B cell (primary cell): ENCODE results near the gene SIRT1. TPM values are rescaled to one million over a fixed set of nuclear protein-coding genes. Genes with fewer than 3 reads are reported as not detected.

ENCODE experiments used
- ATAC-seq: fragments of 200-7000 bp; cut with Tn5 transposase; one replicate; pipeline ENCODE4 v1.10.0; 2021; ENCODE audit warnings: low read depth, mild to moderate bottlenecking, moderate number of reproducible peaks, moderate library complexity
- CTCF ChIA-PET: fragments of 350-600 bp; sonication (Branson Sonifier 250); formaldehyde crosslinking; loops from one replicate; lab custom pipeline; 2021; ENCODE audit warnings: antibody characterized with exemption, inconsistent platforms; lab: Charles Lee
- POLR2A ChIA-PET: fragments of 350-600 bp; sonication (Branson Sonifier 250); formaldehyde crosslinking; loops from one replicate; lab custom pipeline; 2021; ENCODE audit warnings: antibody characterized with exemption; lab: Charles Lee
- DNase-seq: peaks from one replicate; pipeline ENCODE4 v3.0.0; 2013
- H2AFZ ChIP-seq: 2 replicates; pipeline ENCODE4 v1.6.1; 2012; ENCODE audit warnings: mild to moderate bottlenecking, low read depth, low read length; ENCODE audit not compliant: insufficient read depth, poor library complexity, severe bottlenecking
- H3K27ac ChIP-seq, 2 donors: 1 replicate in 1 of 2; 2 replicates in 1 of 2; pipeline ENCODE4 v1.5.1; 2012 to 2013; ENCODE audit warnings: low read length in 2 of 2, mild to moderate bottlenecking in 2 of 2, moderate library complexity in 1 of 2
- H3K27me3 ChIP-seq, 4 experiments: fragments of 200-600 bp in 1 of 4; sonication (generic) in 1 of 4; replicated peaks in 1 of 4; 1 replicate in 2 of 4; 2 replicates in 2 of 4; pipeline versions ENCODE4 v1.6.1 to v1.7.0; 2013 to 2016; ENCODE audit warnings: low read length in 3 of 4, mild to moderate bottlenecking in 2 of 4, mixed read lengths in 1 of 4, moderate library complexity in 1 of 4; ENCODE audit not compliant: insufficient read depth in 4 of 4, control insufficient read depth in 3 of 4; ENCODE audit errors: control extremely low read depth in 1 of 4
- H3K36me3 ChIP-seq, 2 experiments: replicated peaks in 1 of 2; 1 replicate in 1 of 2; 2 replicates in 1 of 2; pipeline versions ENCODE4 v1.6.1 to v1.7.1; 2013; ENCODE audit warnings: low read length in 1 of 2; ENCODE audit not compliant: insufficient read depth in 2 of 2, control insufficient read depth in 1 of 2; ENCODE audit errors: control extremely low read depth in 1 of 2, extremely low read depth in 1 of 2
- H3K4me1 ChIP-seq, 2 donors: fragments of 200-600 bp in 1 of 2; sonication (generic) in 1 of 2; 1 replicate in 1 of 2; 2 replicates in 1 of 2; pipeline versions ENCODE4 v1.5.1 to v1.6.1; 2013 to 2017; ENCODE audit warnings: low read length in 2 of 2; ENCODE audit not compliant: control insufficient read depth in 2 of 2, insufficient read depth in 2 of 2
- H3K4me2 ChIP-seq: replicated peaks from 2 replicates; pipeline ENCODE3; 2012; ENCODE audit warnings: mild to moderate bottlenecking, low read depth, low read length; ENCODE audit not compliant: poor library complexity, severe bottlenecking
- H3K4me3 ChIP-seq, 5 experiments: fragments of 200-600 bp in 1 of 5; sonication (generic) in 1 of 5; 1 replicate in 3 of 5; 2 replicates in 2 of 5; pipeline versions ENCODE4 v1.5.1 to v1.7.0; 2011 to 2016; ENCODE audit warnings: low read length in 4 of 5, mild to moderate bottlenecking in 4 of 5, low read depth in 2 of 5, control low read depth in 1 of 5, moderate library complexity in 1 of 5; ENCODE audit not compliant: insufficient read depth in 1 of 5; ENCODE audit errors: control extremely low read depth in 1 of 5, extremely low read depth in 1 of 5
- H3K79me2 ChIP-seq: fragments of 200-600 bp; sonication (generic); one replicate; pipeline ENCODE4 v1.6.0; 2016; ENCODE audit warnings: low read length; ENCODE audit not compliant: control insufficient read depth, insufficient read depth
- H3K9ac ChIP-seq: fragments of 200-600 bp; sonication (generic); 2 replicates; pipeline ENCODE4 v1.6.1; 2017; ENCODE audit warnings: mild to moderate bottlenecking, low read length, moderate library complexity
- H3K9me3 ChIP-seq, 3 donors: one replicate each; pipeline versions ENCODE4 v1.6.1 to v1.7.1; 2013; ENCODE audit warnings: low read length in 2 of 3; ENCODE audit not compliant: control insufficient read depth in 2 of 3, insufficient read depth in 1 of 3; ENCODE audit errors: control extremely low read depth in 1 of 3
- H4K20me1 ChIP-seq: 2 replicates; pipeline ENCODE4 v1.6.0; 2012; ENCODE audit warnings: mild to moderate bottlenecking, low read length; ENCODE audit not compliant: insufficient read depth, control insufficient read depth, poor library complexity, severe bottlenecking
- H3K27ac Mint-ChIP-seq: one replicate; pipeline ENCODE4 v1.8.0; 2021; ENCODE audit warnings: mixed read lengths
- H3K27me3 Mint-ChIP-seq: one replicate; pipeline ENCODE4 v1.8.0; 2021; ENCODE audit warnings: mixed read lengths
- H3K4me1 Mint-ChIP-seq: one replicate; pipeline ENCODE4 v1.8.0; 2021; ENCODE audit warnings: mixed read lengths
- H3K4me3 Mint-ChIP-seq: one replicate; pipeline ENCODE4 v1.8.0; 2021; ENCODE audit warnings: mixed read lengths
- H3K9me3 Mint-ChIP-seq: one replicate; pipeline ENCODE4 v1.8.0; 2022; ENCODE audit warnings: mixed read lengths; ENCODE audit not compliant: insufficient read depth
- CTCF ChIP-seq: fragments of 200-600 bp; IDR thresholded peaks from one replicate; pipeline ENCODE4 v1.8.0; 2022; ENCODE audit warnings: antibody characterized with exemption, mild to moderate bottlenecking
- EZH2 ChIP-seq: IDR thresholded peaks from 2 replicates; pipeline ENCODE4 v1.6.1; 2012; ENCODE audit warnings: borderline replicate concordance, low read depth, mild to moderate bottlenecking, moderate library complexity, low read length; ENCODE audit not compliant: insufficient read depth, poor library complexity, severe bottlenecking
- WGBS: methylation state at CpG from one replicate; pipeline ENCODE4 v1.1.5; 2013; ENCODE audit warnings: missing lambda C conversion rate; ENCODE audit not compliant: insufficient coverage; 5-methylcytosine and 5-hydroxymethylcytosine counted together
- intact Hi-C: fragments of 100-400 bp; cut with micrococcal nuclease; formaldehyde crosslinking; loops from one replicate; pipeline ENCODE4 v1.10.0; 2022
- polyA plus RNA-seq: library from polyadenylated mRNA; depleted of rRNA; stranded (reverse); fragments of >200 nt; gene quantifications from 2 replicates; pipeline ENCODE4 v1.2.3, GENCODE V29; 2012
- total RNA-seq, 2 donors: library from RNA; stranded (reverse); fragments of 120-200 nt in 1 of 2; gene quantifications; 1 replicate in 1 of 2; 2 replicates in 1 of 2; pipeline versions ENCODE4 v1.2.3 to v1.2.4, GENCODE V29; 2013 to 2022

SIRT1 gene
- total and polyA plus RNA-seq, 2 donors (not counting 1 experiment from before 2014, with no cell fraction given) = 14.4 to 67.8 TPM

GRCh38 chr10:67934336-67934735 is 49.9 kb downstream of the SIRT1 start:
- CTCF ChIA-PET = no interaction called here

GRCh38 chr10:67935223-67935622 is 50.8 kb downstream of the SIRT1 start:
- no peak overlapping the region for H3K27ac ChIP-seq
- CTCF ChIA-PET = no interaction called here
- H3K36me3 ChIP-seq = peaks cover 0 to 62% of the 10 kb centered on the region in 2 experiments
- Mint-ChIP-seq H3K4me1 (no peaks in the 10 kb centered on the region), H3K9me3 (no peaks in the 10 kb centered on the region), H3K4me3 (no peak overlapping the region), H3K27me3 (no peaks in the 10 kb centered on the region), H3K27ac (no peak overlapping the region)
- no peaks in the 10 kb centered on the region for H3K27me3 ChIP-seq
- no peak overlapping the region for H3K4me2 ChIP-seq
- intact Hi-C loops = no loop called here
- DNase-seq = no peak
- no peaks in the 10 kb centered on the region for H3K4me1 ChIP-seq
- H4K20me1 ChIP-seq = no peaks in the 10 kb centered on the region
- H3K79me2 ChIP-seq = no peaks in the 10 kb centered on the region
- H2AFZ ChIP-seq = no peak overlapping the region
- H3K9me3 ChIP-seq = no peaks in the 10 kb centered on the region
- H3K4me3 ChIP-seq = no peak overlapping the region
- POLR2A ChIA-PET = no interaction called here
- WGBS = 98% methylated on average over 7 of the region's 9 CpGs
- TF ChIP-seq EZH2 (no peak), CTCF (no peak)
- ATAC-seq = no peak
- H3K9ac ChIP-seq = no peak overlapping the region

More at GRCh38 chr10:67934336-67934735, 49.9 kb downstream of the SIRT1 start:
- Histone ChIP-seq H3K79me2 (no peaks in the 10 kb centered on the region), H3K4me2 (no peak overlapping the region), H4K20me1 (no peaks in the 10 kb centered on the region), H3K4me1 (no peaks in the 10 kb centered on the region), H3K27me3 (no peaks in the 10 kb centered on the region), H2AFZ (no peak overlapping the region), H3K9ac (no peak overlapping the region), H3K4me3 (no peak overlapping the region), H3K27ac (peak overlapping the region in 1 of 2 donors; percentile 47), H3K36me3 (peaks cover 0 to 66% of the 10 kb centered on the region in 2 experiments), H3K9me3 (no peaks in the 10 kb centered on the region)
- POLR2A ChIA-PET = no interaction called here
- DNase-seq (no peak), ATAC-seq (no peak)
- H3K27ac Mint-ChIP-seq = no peak overlapping the region
- H3K9me3 Mint-ChIP-seq = no peaks in the 10 kb centered on the region
- no peak overlapping the region for H3K4me3 Mint-ChIP-seq
- no peaks in the 10 kb centered on the region for H3K4me1 Mint-ChIP-seq
- no peaks in the 10 kb centered on the region for H3K27me3 Mint-ChIP-seq
- no CpG with 5 or more reads among the region's 1 CpG for WGBS
- TF ChIP-seq EZH2 (no peak), CTCF (no peak)
- intact Hi-C loops = no loop called here
